Measurements from ENCODE around the gene TTC24.

GRCh38 chr1:156559797-156560385, 19.6 kb upstream of the TTC24 start:
- TF ChIP-seq RAD21 (IDR thresholded peaks at IDR 0.05; ENCODE audit: low read depth), result no peak
- TF ChIP-seq TEAD4 (IDR thresholded peaks at IDR 0.05), result no peak
- no peak for TF ChIP-seq TCF12 (IDR thresholded peaks at IDR 0.05; ENCODE audit: low read depth)
- no peak for TF ChIP-seq EP300 (IDR thresholded peaks at IDR 0.05; ENCODE audit: borderline replicate concordance)
- TF ChIP-seq YY1 (IDR thresholded peaks at IDR 0.05; ENCODE audit: low read depth), result no peak
- TF ChIP-seq CEBPB (IDR thresholded peaks at IDR 0.05), result no peak
- TF ChIP-seq REST (IDR thresholded peaks at IDR 0.05; ENCODE audit: low read depth), result no peak
- TF ChIP-seq MAX (IDR thresholded peaks at IDR 0.05), result no peak
- no peak for TF ChIP-seq NFIC (IDR thresholded peaks at IDR 0.05)
- TF ChIP-seq TAF1 (IDR thresholded peaks at IDR 0.05; ENCODE audit: low read depth), result no peak

Data from Ishikawa (cell line).